ENCODE data around the gene RTN4. TPM values are rescaled to one million over a fixed set of nuclear protein-coding genes. Genes with fewer than 3 reads are reported as not detected.

Gene RTN4
- total and polyA plus RNA-seq, 11 donors = 46.1 to 250 (median 95.5) TPM

DNA sequence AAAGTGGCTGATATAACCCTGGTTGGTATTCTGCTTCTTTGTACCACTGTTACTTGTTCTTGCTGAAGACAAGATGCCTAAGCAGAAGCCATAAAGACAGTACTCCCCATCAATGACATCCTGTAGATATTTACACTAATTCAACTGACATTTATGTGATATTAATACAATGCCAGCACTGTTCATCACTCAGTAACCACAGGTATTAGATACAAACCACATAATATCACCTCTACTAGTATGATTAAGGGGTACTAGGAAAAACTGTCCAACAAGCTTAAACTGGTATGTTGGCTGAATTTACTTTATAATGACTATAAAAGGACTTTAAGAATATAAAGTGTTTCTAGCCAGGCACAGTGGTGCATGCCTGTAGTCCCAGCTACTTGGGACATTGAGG lies 65.8 kb downstream of the RTN4 start:
- Histone ChIP-seq H3K4me1 (peaks cover 0 to 72% (median 42%) of the 10 kb centered on the region in 12 donors), H3K27me3 (no peaks in the 10 kb centered on the region), H3K4me3 (no peak overlapping the region), H3K27ac (no peak overlapping the region), H3K36me3 (peaks cover 0 to 47% (median 36%) of the 10 kb centered on the region in 9 donors), H3K9me3 (no peaks in the 10 kb centered on the region)
- ATAC-seq (no peak), DNase-seq (no peak)
- intact Hi-C loops (cut with DNase I) = no loop called here
- TF ChIP-seq, protein P1, sequence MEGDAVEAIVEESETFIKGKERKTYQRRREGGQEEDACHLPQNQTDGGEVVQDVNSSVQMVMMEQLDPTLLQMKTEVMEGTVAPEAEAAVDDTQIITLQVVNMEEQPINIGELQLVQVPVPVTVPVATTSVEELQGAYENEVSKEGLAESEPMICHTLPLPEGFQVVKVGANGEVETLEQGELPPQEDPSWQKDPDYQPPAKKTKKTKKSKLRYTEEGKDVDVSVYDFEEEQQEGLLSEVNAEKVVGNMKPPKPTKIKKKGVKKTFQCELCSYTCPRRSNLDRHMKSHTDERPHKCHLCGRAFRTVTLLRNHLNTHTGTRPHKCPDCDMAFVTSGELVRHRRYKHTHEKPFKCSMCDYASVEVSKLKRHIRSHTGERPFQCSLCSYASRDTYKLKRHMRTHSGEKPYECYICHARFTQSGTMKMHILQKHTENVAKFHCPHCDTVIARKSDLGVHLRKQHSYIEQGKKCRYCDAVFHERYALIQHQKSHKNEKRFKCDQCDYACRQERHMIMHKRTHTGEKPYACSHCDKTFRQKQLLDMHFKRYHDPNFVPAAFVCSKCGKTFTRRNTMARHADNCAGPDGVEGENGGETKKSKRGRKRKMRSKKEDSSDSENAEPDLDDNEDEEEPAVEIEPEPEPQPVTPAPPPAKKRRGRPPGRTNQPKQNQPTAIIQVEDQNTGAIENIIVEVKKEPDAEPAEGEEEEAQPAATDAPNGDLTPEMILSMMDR (IDR thresholded peaks at IDR 0.05) = no peak
- no peak for TF ChIP-seq POLR2A (IDR thresholded peaks at IDR 0.05)

DNA sequence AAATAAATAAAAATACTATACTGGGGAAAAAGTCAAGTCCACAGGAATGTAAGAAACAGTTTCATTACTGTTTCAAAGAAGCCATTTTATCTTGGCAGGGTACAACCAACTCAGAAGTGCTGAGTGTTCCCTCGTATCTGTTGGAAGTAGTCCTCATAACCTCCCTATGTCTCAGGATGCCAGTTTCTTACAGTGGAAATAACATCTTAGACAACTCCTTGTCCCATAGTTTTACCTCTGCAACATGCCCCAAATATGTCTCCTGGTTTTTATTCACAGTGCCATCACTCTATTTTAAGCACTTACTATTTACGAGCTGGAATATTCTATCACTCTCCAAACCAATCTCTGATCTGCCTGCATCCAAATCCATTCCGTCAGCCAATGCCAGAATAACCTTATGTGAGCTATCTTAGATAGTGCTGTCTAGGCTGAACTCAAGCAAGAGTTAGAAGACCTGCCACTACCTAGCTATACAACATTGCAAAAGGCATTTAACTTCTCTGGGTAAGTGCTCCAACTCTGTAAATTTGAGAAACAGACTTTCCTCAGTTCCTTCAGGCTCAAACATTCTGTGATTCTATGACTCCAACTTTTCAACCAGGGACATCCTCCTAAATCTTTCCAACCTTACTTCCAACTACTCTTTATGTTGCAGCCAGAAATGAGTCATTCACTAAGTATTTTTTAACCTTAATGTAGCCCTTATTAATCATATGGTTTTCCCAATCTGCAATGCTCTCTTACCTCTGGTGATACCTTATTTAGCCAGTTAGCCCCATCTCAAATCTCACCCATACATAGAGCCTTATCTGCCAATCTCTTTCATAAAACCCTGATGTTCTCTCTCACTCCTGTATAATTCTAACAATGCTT lies 66.7 kb downstream of the RTN4 start:
- no peak for DNase-seq
- no peak overlapping the region for H3K27ac ChIP-seq
- H3K4me3 ChIP-seq = no peak overlapping the region
- H3K9me3 ChIP-seq = no peaks in the 10 kb centered on the region
- H3K4me1 ChIP-seq = peaks cover 0 to 70% (median 43%) of the 10 kb centered on the region in 12 donors
- ATAC-seq = peak; percentile 61 to 90 (median 76)
- WGBS, 4 donors = 18 to 28% (median 26%) methylated on average over 3 of the region's 3 CpGs
- peaks cover 0 to 47% (median 36%) of the 10 kb centered on the region in 9 donors for H3K36me3 ChIP-seq
- TF ChIP-seq POLR2A (IDR thresholded peaks at IDR 0.05) = no peak
- TF ChIP-seq, protein P1 (IDR thresholded peaks at IDR 0.05) = no peak
- intact Hi-C loops (cut with DNase I) = no loop called here
- no peaks in the 10 kb centered on the region for H3K27me3 ChIP-seq

DNA sequence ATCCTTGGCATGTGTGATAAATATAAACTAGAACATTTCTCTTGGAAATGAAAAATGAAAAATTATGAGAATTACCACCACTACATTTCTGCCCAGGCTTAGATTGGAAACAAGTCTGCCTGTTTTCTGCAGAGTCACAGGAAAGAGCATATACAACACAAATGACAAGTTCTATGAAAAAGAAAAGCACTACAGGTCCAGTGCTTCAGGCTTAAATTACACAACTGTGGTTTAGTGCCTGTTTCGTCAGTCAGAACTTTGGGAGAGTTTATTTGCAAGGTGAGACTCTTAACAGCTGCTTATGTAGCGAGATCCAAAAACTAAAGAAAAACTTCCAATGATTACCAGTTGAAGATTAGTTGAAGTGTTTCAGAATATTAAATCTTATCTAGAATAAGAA lies 68.9 kb downstream of the RTN4 start:
- WGBS, 4 donors = 89 to 98% (median 93%) methylated on average over 2 of the region's 2 CpGs
- Histone ChIP-seq H3K27ac (no peak overlapping the region), H3K4me1 (peaks cover 0 to 74% (median 54%) of the 10 kb centered on the region in 12 donors), H3K9me3 (no peaks in the 10 kb centered on the region), H3K36me3 (peaks cover 0 to 36% (median 26%) of the 10 kb centered on the region in 9 donors), H3K27me3 (no peaks in the 10 kb centered on the region), H3K4me3 (no peak overlapping the region)
- intact Hi-C loops (cut with DNase I) = no loop called here
- no peak for DNase-seq
- TF ChIP-seq, protein P1 (IDR thresholded peaks at IDR 0.05) = no peak
- no peak for TF ChIP-seq POLR2A (IDR thresholded peaks at IDR 0.05)
- ATAC-seq = no peak

DNA sequence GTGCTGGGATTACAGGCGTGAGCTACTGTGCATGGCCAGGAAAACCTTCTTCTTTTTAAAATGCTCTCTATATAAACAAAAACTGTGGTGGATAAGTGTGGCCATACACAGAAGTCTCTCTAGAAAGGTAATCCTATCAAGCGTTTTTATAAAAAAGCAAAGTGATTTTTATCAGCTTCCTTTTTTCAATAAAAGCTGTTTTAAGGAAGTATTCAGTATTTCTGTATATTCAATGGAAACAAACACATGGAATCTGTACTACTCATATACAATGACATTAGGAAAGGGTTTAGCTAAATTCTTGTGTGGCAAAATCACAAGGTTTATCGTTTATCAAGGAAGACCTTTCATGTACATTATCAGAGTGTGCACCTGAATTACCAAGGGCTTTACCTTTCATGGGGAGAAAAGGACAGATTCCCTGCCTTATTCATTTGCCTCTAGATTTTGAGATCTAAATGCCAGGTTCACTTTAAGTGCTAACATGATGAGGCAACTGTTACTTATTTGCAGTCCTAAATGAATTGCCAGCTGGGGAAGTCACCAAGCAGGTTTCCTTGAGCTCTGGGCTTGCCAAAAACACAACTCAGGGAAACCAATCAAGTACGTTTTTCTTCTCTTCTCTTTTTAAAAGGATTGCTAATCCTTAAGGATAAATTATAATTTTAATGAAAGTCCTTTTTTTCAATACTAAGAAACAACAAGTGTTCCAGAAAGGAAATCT lies 70.8 kb downstream of the RTN4 start:
- no peak for TF ChIP-seq POLR2A (IDR thresholded peaks at IDR 0.05)
- TF ChIP-seq, protein P1 (IDR thresholded peaks at IDR 0.05) = no peak
- H3K27ac ChIP-seq = peak overlapping the region in 2 of 12 donors; percentile 25 to 63
- ATAC-seq (no peak), DNase-seq (no peak)
- peaks cover 0 to 81% (median 64%) of the 10 kb centered on the region in 12 donors for H3K4me1 ChIP-seq
- no peak overlapping the region for H3K4me3 ChIP-seq
- no peaks in the 10 kb centered on the region for H3K9me3 ChIP-seq
- H3K36me3 ChIP-seq = peaks cover 0 to 29% (median 17%) of the 10 kb centered on the region in 9 donors
- intact Hi-C loops (cut with DNase I) = loop anchor here in 1 of 10 donors (5.0 kb wide), 1 partner anchor 68 kb away; no protein-coding TSS in a partner anchor
- 58 to 62% (median 61%) methylated on average over 4 of the region's 4 CpGs for WGBS, 4 donors
- H3K27me3 ChIP-seq = no peaks in the 10 kb centered on the region

Data from heart left ventricle (tissue), 16 donors.